H1 (cell line): Measurements from ENCODE around the gene DNAL4. TPM values are rescaled to one million over a fixed set of nuclear protein-coding genes. Genes with fewer than 3 reads are reported as not detected.
A peak's percentile ranks its signal among the peaks of the same experiment; 100 is the strongest.

ENCODE experiments used
- CTCF ChIA-PET: fragments of 300-600 bp; sonication (Branson Sonifier 250); formaldehyde crosslinking; loops from one replicate; lab custom pipeline; 2021; ENCODE audit not compliant: partially characterized antibody; lab: Charles Lee
- POLR2A ChIA-PET: fragments of 300-600 bp; sonication (Branson Sonifier 250); formaldehyde crosslinking; loops from one replicate; lab custom pipeline; 2021; ENCODE audit warnings: inconsistent platforms; ENCODE audit not compliant: partially characterized antibody; lab: Charles Lee
- DNase-seq, 2 experiments: peaks; one replicate each; pipeline versions ENCODE4 v3.0.0 to v3.0.0-alpha.2; 2010 to 2022; ENCODE audit warnings: low spot score in 2 of 2, low read depth in 1 of 2, mixed read lengths in 1 of 2
- FAIRE-seq: peaks from 2 replicates; lab custom pipeline; 2011; peaks lifted over from hg19 to GRCh38; lab: Jason Lieb, UNC
- H2AFZ ChIP-seq: 2 replicates; pipeline ENCODE4 v1.8.1; 2012; ENCODE audit warnings: low read length, inconsistent platforms
- H2AK5ac ChIP-seq: 2 replicates; pipeline ENCODE4 v1.6.1; 2013; ENCODE audit warnings: low read depth, low read length
- H2BK120ac ChIP-seq: replicated peaks from 2 replicates; pipeline ENCODE3; 2013; ENCODE audit warnings: low read depth, low read length, inconsistent platforms
- H2BK12ac ChIP-seq: 2 replicates; pipeline ENCODE4 v1.6.1; 2013; ENCODE audit warnings: low read depth, low read length
- H2BK15ac ChIP-seq: 2 replicates; pipeline ENCODE4 v1.6.1; 2013; ENCODE audit warnings: low read length
- H2BK20ac ChIP-seq: 2 replicates; pipeline ENCODE4 v1.6.1; 2013; ENCODE audit warnings: low read length
- H2BK5ac ChIP-seq: 2 replicates; pipeline ENCODE4 v1.6.1; 2013; ENCODE audit warnings: low read depth, low read length
- H3K14ac ChIP-seq: 2 replicates; pipeline ENCODE4 v1.6.1; 2013; ENCODE audit warnings: inconsistent platforms; ENCODE audit not compliant: insufficient read length
- H3K18ac ChIP-seq: 2 replicates; pipeline ENCODE4 v1.6.1; 2013; ENCODE audit warnings: low read length; ENCODE audit errors: extremely low read depth
- H3K23ac ChIP-seq: 2 replicates; pipeline ENCODE4 v1.6.1; 2013; ENCODE audit warnings: inconsistent platforms; ENCODE audit not compliant: insufficient read length
- H3K23me2 ChIP-seq: 2 replicates; pipeline ENCODE4 v1.6.1; 2013; ENCODE audit warnings: low read depth, low read length
- H3K27ac ChIP-seq: 2 replicates; pipeline ENCODE4 v1.6.1; 2011; ENCODE audit warnings: low read depth, low read length, inconsistent platforms
- H3K27me3 ChIP-seq, 4 experiments: replicated peaks in 1 of 4; 1 replicate in 1 of 4; 2 replicates in 3 of 4; pipeline versions ENCODE4 v1.6.1 to v1.8.1; 2011 to 2013; ENCODE audit warnings: low read length in 3 of 4, mild to moderate bottlenecking in 3 of 4, inconsistent platforms in 2 of 4, mixed read lengths in 2 of 4, moderate library complexity in 1 of 4; ENCODE audit not compliant: control insufficient read depth in 3 of 4, insufficient read depth in 3 of 4; ENCODE audit errors: extremely low read depth in 1 of 4
- H3K36me3 ChIP-seq, 4 experiments: 2 replicates each; pipeline versions ENCODE4 v1.6.1 to v1.8.1; 2011 to 2013; ENCODE audit warnings: mild to moderate bottlenecking in 4 of 4, low read length in 3 of 4, moderate library complexity in 2 of 4, control low read depth in 1 of 4, inconsistent platforms in 1 of 4; ENCODE audit not compliant: insufficient read depth in 4 of 4, control insufficient read depth in 2 of 4
- H3K4ac ChIP-seq: replicated peaks from 2 replicates; pipeline ENCODE3; 2013; ENCODE audit warnings: low read length, low read depth, mixed read lengths, inconsistent platforms; ENCODE audit not compliant: insufficient read length
- H3K4me1 ChIP-seq, 4 experiments: replicated peaks in 1 of 4; 1 replicate in 1 of 4; 2 replicates in 3 of 4; pipeline versions ENCODE4 v1.6.1 to v1.8.1; 2011 to 2013; ENCODE audit warnings: low read length in 3 of 4, inconsistent platforms in 2 of 4, mixed read lengths in 1 of 4; ENCODE audit not compliant: insufficient read depth in 4 of 4, control insufficient read depth in 3 of 4
- H3K4me2 ChIP-seq, 2 experiments: 2 replicates each; pipeline versions ENCODE4 v1.6.1 to v1.8.1; 2011 to 2013; ENCODE audit warnings: low read depth in 2 of 2, low read length in 2 of 2, control low read depth in 1 of 2, inconsistent platforms in 1 of 2, mild to moderate bottlenecking in 1 of 2; ENCODE audit not compliant: insufficient read depth in 1 of 2
- H3K4me3 ChIP-seq, 4 experiments: fragments of 200-600, 300-600 bp in 1 of 4; sonication (generic), shearing (Covaris generic), sonication (Bioruptor Twin) in 1 of 4; 2 replicates each; pipeline versions ENCODE4 v1.5.1 to v1.8.1; 2011 to 2016; ENCODE audit warnings: low read length in 4 of 4, low read depth in 3 of 4, control low read depth in 2 of 4, inconsistent platforms in 2 of 4, mild to moderate bottlenecking in 2 of 4, mixed read lengths in 1 of 4, moderate library complexity in 1 of 4; ENCODE audit not compliant: insufficient read depth in 2 of 4; ENCODE audit errors: extremely low read depth in 1 of 4
- H3K56ac ChIP-seq: replicated peaks from 2 replicates; pipeline ENCODE3; 2013; ENCODE audit warnings: low read depth, mild to moderate bottlenecking, mixed read lengths, low read length, inconsistent platforms; ENCODE audit not compliant: insufficient read length
- H3K79me1 ChIP-seq: 2 replicates; pipeline ENCODE4 v1.6.1; 2013; ENCODE audit warnings: low read depth, low read length, control low read depth
- H3K79me2 ChIP-seq, 2 experiments: 2 replicates each; pipeline versions ENCODE4 v1.6.1 to v1.8.1; 2012 to 2013; ENCODE audit warnings: low read length in 2 of 2, mild to moderate bottlenecking in 2 of 2, inconsistent platforms in 1 of 2; ENCODE audit not compliant: insufficient read depth in 2 of 2, control insufficient read depth in 1 of 2
- H3K9ac ChIP-seq, 4 experiments: replicated peaks in 1 of 4; 1 replicate in 1 of 4; 2 replicates in 3 of 4; pipeline versions ENCODE4 v1.6.1 to v1.8.1; 2011 to 2013; ENCODE audit warnings: low read depth in 3 of 4, low read length in 3 of 4, control low read depth in 2 of 4, mild to moderate bottlenecking in 2 of 4, moderate library complexity in 2 of 4, inconsistent platforms in 1 of 4; ENCODE audit errors: extremely low read depth in 1 of 4
- H3K9me3 ChIP-seq, 2 experiments: 2 replicates each; pipeline versions ENCODE4 v1.6.1 to v1.8.1; 2012 to 2013; ENCODE audit warnings: mild to moderate bottlenecking in 2 of 2, moderate library complexity in 2 of 2, control low read depth in 1 of 2, inconsistent platforms in 1 of 2, low read depth in 1 of 2, low read length in 1 of 2, mixed read lengths in 1 of 2; ENCODE audit not compliant: insufficient read depth in 2 of 2
- H4K20me1 ChIP-seq, 2 experiments: replicated peaks in 1 of 2; 2 replicates each; pipeline versions ENCODE3 to v1.8.1; 2011 to 2013; ENCODE audit warnings: inconsistent platforms in 2 of 2, low read length in 2 of 2, mild to moderate bottlenecking in 1 of 2; ENCODE audit not compliant: insufficient read depth in 2 of 2, control insufficient read depth in 1 of 2
- H4K5ac ChIP-seq: 2 replicates; pipeline ENCODE4 v1.6.1; 2013; ENCODE audit warnings: low read length, low read depth, mixed read lengths, inconsistent platforms; ENCODE audit not compliant: insufficient read length
- H4K8ac ChIP-seq: 2 replicates; pipeline ENCODE4 v1.8.0; 2013; ENCODE audit warnings: mild to moderate bottlenecking, moderate library complexity, low read length, inconsistent platforms; ENCODE audit not compliant: insufficient read depth; ENCODE audit errors: extremely low read depth
- H4K91ac ChIP-seq: replicated peaks from 2 replicates; pipeline ENCODE3; 2013; ENCODE audit warnings: low read length, mixed read lengths, inconsistent platforms; ENCODE audit not compliant: insufficient read length
- ATF3 ChIP-seq: IDR thresholded peaks from 2 replicates; pipeline ENCODE4 v1.6.1; 2011; ENCODE audit warnings: low read depth, mild to moderate bottlenecking, low read length; ENCODE audit not compliant: insufficient read depth
- CEBPB ChIP-seq: IDR thresholded peaks from 2 replicates; pipeline ENCODE4 v1.6.1; 2012; ENCODE audit warnings: low read depth, low read length
- CTBP2 ChIP-seq: IDR thresholded peaks from 2 replicates; pipeline ENCODE4 v1.7.0; 2011; ENCODE audit warnings: borderline replicate concordance, mild to moderate bottlenecking, moderate library complexity, mixed read lengths, low read length; ENCODE audit not compliant: insufficient read depth, insufficient read length
- JUND ChIP-seq: IDR thresholded peaks from 2 replicates; pipeline ENCODE4 v1.6.1; 2011; ENCODE audit warnings: mild to moderate bottlenecking, improper control_type of control experiment, low read length
- KDM1A ChIP-seq: fragments of 200-600, 300-600 bp; sonication (generic); IDR thresholded peaks from 2 replicates; pipeline ENCODE4 v1.7.1; 2016; ENCODE audit warnings: mild to moderate bottlenecking, low read length, borderline replicate concordance
- KDM5A ChIP-seq: fragments of 200-600 bp; IDR thresholded peaks from 2 replicates; pipeline ENCODE4 v1.7.1; 2012; ENCODE audit warnings: mild to moderate bottlenecking, low read length, inconsistent platforms, mixed read lengths
- NANOG ChIP-seq: IDR thresholded peaks from 2 replicates; pipeline ENCODE4 v1.6.1; 2011; ENCODE audit warnings: low read length, low read depth, mild to moderate bottlenecking, inconsistent platforms; ENCODE audit not compliant: insufficient read depth, poor library complexity, severe bottlenecking
- SIN3A ChIP-seq, 2 experiments: IDR thresholded peaks in 1 of 2; conservative IDR thresholded peaks in 1 of 2; 2 replicates each; pipeline ENCODE4 v1.6.1; 2011 to 2012; ENCODE audit warnings: low read length in 2 of 2, improper control_type of control experiment in 1 of 2, low read depth in 1 of 2, mild to moderate bottlenecking in 1 of 2
- SIRT6 ChIP-seq: IDR thresholded peaks from one replicate; pipeline ENCODE4 v1.7.1; 2012; ENCODE audit warnings: low read length, inconsistent platforms
- SP1 ChIP-seq: IDR thresholded peaks from 2 replicates; pipeline ENCODE4 v1.6.1; 2011; ENCODE audit warnings: low read depth, low read length
- SRF ChIP-seq: IDR thresholded peaks from 2 replicates; pipeline ENCODE4 v1.6.1; 2011; ENCODE audit warnings: mild to moderate bottlenecking, low read depth, low read length, moderate library complexity
- TBP ChIP-seq: IDR thresholded peaks from 2 replicates; pipeline ENCODE4 v1.6.1; 2011; ENCODE audit warnings: low read depth, low read length, improper control_type of control experiment
- TCF12 ChIP-seq: IDR thresholded peaks from 2 replicates; pipeline ENCODE4 v1.6.1; 2011; ENCODE audit warnings: low read depth, mild to moderate bottlenecking, low read length
- WGBS, 2 experiments: shearing (Covaris generic) in 1 of 2; methylation state at CpG; one replicate each; pipeline versions ENCODE4 v1.1.6 to v1.1.7; 2013 to 2015; ENCODE audit warnings: low lambda C conversion rate in 2 of 2, mixed read lengths in 2 of 2, inconsistent platforms in 1 of 2, low coverage in 1 of 2, missing lambda C conversion rate in 1 of 2; ENCODE audit not compliant: insufficient replicate concordance in 2 of 2, insufficient coverage in 1 of 2, insufficient read length in 1 of 2; ENCODE audit errors: extremely low coverage in 1 of 2, missing lambda C conversion rate in 1 of 2; 5-methylcytosine and 5-hydroxymethylcytosine counted together
- polyA plus RNA-seq, 7 experiments: library from polyadenylated mRNA; depleted of rRNA in 3 of 7; stranded (reverse) in 5 of 7; unstranded in 2 of 7; fragments of >200 nt in 5 of 7; fragments of 200-250 nt in 2 of 7; gene quantifications; 1 replicate in 5 of 7; 2 replicates in 1 of 7; 4 replicates in 1 of 7; pipeline versions ENCODE4 v1.2.1 to v1.2.3, GENCODE V29; 2011 to 2013; ENCODE audit warnings: missing spikeins in 2 of 7, mixed read lengths in 2 of 7
- total RNA-seq: library from RNA; stranded (reverse); fragmentation: NEBNext Ultra II Directional; extraction: Animal tissue kit (Norgen Biotek cat#: 25700); gene quantifications from 2 replicates; pipeline ENCODE4 v1.2.1, GENCODE V29; 2021

Gene DNAL4
- total and polyA plus RNA-seq, 2 of the 8 experiments (the other 6 are each of a cell fraction or from before 2014, with no cell fraction given) = 8.8 to 14.0 TPM

- H3K9ac ChIP-seq = no peak overlapping the region
- H3K9me3 ChIP-seq = no peaks in the 10 kb centered on the region
- no peak overlapping the region for H4K5ac ChIP-seq
- no peak overlapping the region for H3K18ac ChIP-seq
- no peak overlapping the region for H3K4me2 ChIP-seq
- H3K14ac ChIP-seq = no peak overlapping the region
- no peak overlapping the region for H3K27ac ChIP-seq
- no peaks in the 10 kb centered on the region for H3K36me3 ChIP-seq
- H2BK12ac ChIP-seq = 0 out of 2 replicates have a peak overlapping the region, but pooled peaks have one; percentile 39
- H3K79me1 ChIP-seq = no peaks in the 10 kb centered on the region
- DNase-seq (no peak), FAIRE-seq (no peak)
- WGBS, 2 experiments = 61% methylated on average over 3 of the region's 6 CpGs; no CpG with 5 or more reads in 1 of the 2 experiments
- no peak overlapping the region for H2AK5ac ChIP-seq
- H3K4ac ChIP-seq = no peak overlapping the region
- POLR2A ChIA-PET = interaction anchor here (1.6 kb wide), 1 partner anchor 8 kb away, joined by 3 read pairs; no protein-coding TSS in a partner anchor
- peak overlapping the region; percentile 68; the same call in 1 of the 2 replicates for H2BK5ac ChIP-seq
- H3K23ac ChIP-seq = no peak overlapping the region
- CTCF ChIA-PET = interaction anchor here (0.6 to 3.1 kb wide), 2 partner anchors 9 to 50 kb away, joined by 3 to 9 read pairs; no protein-coding TSS in a partner anchor
- H4K8ac ChIP-seq = peak overlapping the region; percentile 51; the same call in 1 of the 2 replicates
- peak overlapping the region; percentile 72 for H2BK120ac ChIP-seq
- peak overlapping the region; percentile 46; the same call in 1 of the 2 replicates for H2BK15ac ChIP-seq
- H4K91ac ChIP-seq = no peak overlapping the region
- H3K27me3 ChIP-seq = no peaks in the 10 kb centered on the region; a peak in 1 of 7 replicates
- no peaks in the 10 kb centered on the region for H3K79me2 ChIP-seq
- H3K56ac ChIP-seq = no peak overlapping the region
- peaks cover 6% of the 10 kb centered on the region; the same call in 1 of the 2 replicates for H3K23me2 ChIP-seq
- H3K4me1 ChIP-seq = peaks cover 0 to 4% (median 0%) of the 10 kb centered on the region in 4 experiments; a peak in 1 of 7 replicates
- H2BK20ac ChIP-seq = no peak overlapping the region
- no peak overlapping the region for H3K4me3 ChIP-seq
- peaks cover 0 to 2% of the 10 kb centered on the region in 2 experiments for H4K20me1 ChIP-seq
- H2AFZ ChIP-seq = no peak overlapping the region
- TF ChIP-seq KDM1A (no peak), CTBP2 (no peak), SP1 (no peak), KDM5A (no peak), TCF12 (no peak), SIRT6 (no peak), ATF3 (no peak), JUND (no peak), SRF (no peak), CEBPB (no peak), NANOG (no peak), SIN3A (conservative IDR thresholded peaks at IDR 0.05 in 1 of 2, IDR thresholded peaks at IDR 0.05 in 1 of 2; ENCODE audit: low read depth in 1 of 2, low read length in 2 of 2) (no peak), TBP (no peak)
These were observed 17.9 kb downstream of the DNAL4 start for GRCh38 chr22:38776086-38776485.
